RWPE1 (cell line): Measurements from ENCODE around the gene GRID2.

Experiments
- CTCF ChIA-PET: fragments of 350-600 bp; sonication (Branson Sonifier 250); formaldehyde crosslinking; extraction: SDS; loops from one replicate; lab custom pipeline; 2021; lab: Yijun Ruan, JAX
- POLR2A ChIA-PET: fragments of 400-600 bp; formaldehyde crosslinking; extraction: SDS; loops from one replicate; lab custom pipeline; 2020; ENCODE audit warnings: antibody characterized with exemption; ENCODE audit not compliant: low non-redundant PET; lab: Yijun Ruan, JAX
- DNase-seq: peaks from one replicate; pipeline ENCODE4 v3.0.0; 2012; ENCODE audit warnings: low spot score
- H3K27ac ChIP-seq: fragments of 450-650 bp; 2 replicates; pipeline ENCODE4 v1.5.1; 2017
- TF ChIP-seq, protein P1 (sequence below): fragments of 450-650 bp; conservative IDR thresholded peaks from 2 replicates; pipeline ENCODE4 v1.5.1; 2017; ENCODE audit warnings: low read depth, mild to moderate bottlenecking

The GRID2 gene

DNA sequence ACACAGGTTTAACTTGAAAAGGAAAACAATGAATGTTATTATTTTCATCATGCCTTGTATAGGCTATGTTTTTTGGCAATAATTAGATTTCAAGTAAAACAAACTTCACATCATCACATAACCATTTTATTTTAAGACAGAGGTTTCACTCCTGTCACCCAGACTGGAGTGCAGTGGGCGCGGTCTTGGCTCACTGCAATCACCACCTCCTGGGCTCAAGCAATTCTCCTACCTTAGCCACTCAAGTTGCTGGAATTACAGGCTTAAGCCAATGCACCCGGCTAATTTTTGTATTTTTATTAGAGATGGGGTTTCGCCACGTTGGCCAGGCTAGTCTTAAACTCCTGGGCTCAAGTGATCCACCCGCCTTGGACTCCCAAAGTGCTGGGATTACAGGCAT lies 866.2 kb downstream of the GRID2 start:
- no peak overlapping the region for H3K27ac ChIP-seq
- TF ChIP-seq, protein P1, sequence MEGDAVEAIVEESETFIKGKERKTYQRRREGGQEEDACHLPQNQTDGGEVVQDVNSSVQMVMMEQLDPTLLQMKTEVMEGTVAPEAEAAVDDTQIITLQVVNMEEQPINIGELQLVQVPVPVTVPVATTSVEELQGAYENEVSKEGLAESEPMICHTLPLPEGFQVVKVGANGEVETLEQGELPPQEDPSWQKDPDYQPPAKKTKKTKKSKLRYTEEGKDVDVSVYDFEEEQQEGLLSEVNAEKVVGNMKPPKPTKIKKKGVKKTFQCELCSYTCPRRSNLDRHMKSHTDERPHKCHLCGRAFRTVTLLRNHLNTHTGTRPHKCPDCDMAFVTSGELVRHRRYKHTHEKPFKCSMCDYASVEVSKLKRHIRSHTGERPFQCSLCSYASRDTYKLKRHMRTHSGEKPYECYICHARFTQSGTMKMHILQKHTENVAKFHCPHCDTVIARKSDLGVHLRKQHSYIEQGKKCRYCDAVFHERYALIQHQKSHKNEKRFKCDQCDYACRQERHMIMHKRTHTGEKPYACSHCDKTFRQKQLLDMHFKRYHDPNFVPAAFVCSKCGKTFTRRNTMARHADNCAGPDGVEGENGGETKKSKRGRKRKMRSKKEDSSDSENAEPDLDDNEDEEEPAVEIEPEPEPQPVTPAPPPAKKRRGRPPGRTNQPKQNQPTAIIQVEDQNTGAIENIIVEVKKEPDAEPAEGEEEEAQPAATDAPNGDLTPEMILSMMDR, result no peak
- CTCF ChIA-PET, result no interaction called here
- DNase-seq, result no peak
- POLR2A ChIA-PET, result no interaction called here

DNA sequence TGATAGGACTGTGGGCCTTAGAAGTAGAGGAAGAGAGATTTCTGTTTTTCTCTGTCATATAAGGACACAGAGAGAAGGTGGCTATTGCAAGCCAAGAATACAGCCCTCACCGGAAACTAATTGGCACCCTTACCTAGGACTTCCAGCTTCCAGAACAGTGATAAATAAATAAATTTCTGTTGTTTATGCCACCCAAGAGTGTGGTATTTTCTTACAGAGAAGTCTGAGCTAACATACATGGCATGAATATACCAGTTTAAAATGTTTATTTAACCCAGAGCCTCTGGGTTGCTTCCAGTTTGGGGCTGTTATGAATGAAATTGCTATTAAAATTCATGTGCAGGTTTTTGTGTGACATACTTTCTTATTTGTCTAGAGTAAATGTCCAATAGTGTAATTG lies 870.8 kb downstream of the GRID2 start:
- H3K27ac ChIP-seq, result no peak overlapping the region
- TF ChIP-seq, protein P1, result no peak
- POLR2A ChIA-PET, result no interaction called here
- CTCF ChIA-PET, result interaction anchor here (0.6 kb wide), 1 partner anchor 1013 kb away, joined by 3 read pairs; no protein-coding TSS in a partner anchor
- no peak for DNase-seq

DNA sequence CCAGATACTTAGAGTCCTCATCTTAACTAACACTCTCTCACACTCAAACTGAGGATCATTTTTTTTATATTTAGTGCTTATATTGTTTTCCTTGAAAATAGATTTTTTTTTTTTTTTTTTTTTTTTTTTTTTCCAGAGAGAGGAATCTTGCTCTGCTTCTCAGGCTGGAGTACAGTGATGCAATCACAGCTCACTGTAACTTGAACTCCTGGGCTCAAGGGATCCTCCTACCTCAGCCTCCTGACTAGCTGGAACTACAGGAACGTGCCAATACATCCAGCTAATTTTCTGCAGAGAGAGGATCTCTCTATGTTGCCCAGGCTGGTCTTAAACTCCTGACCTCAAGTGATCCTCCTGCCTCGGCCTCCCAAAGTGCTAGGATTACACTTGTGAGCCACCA lies 874.5 kb downstream of the GRID2 start:
- POLR2A ChIA-PET, result no interaction called here
- CTCF ChIA-PET, result no interaction called here
- TF ChIP-seq, protein P1, result no peak

DNA sequence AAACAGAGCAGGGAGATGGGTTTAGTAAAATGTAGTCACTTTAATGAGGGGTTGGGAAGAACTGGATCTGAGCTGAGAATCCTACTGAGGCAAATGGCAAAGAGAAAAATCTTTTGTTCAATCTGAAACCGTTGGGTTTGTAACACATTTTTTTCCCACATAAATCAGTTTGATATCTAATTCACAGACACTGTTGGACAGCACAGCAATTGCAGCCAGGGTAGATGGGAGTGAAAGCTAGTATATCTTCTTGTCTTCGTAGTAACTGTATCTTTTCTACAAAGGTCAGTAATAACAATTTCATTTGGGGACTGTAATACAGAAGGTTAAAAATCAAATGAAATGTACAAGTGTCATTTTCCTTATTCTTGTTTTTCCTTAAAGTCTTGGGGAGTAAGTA lies 875.3 kb downstream of the GRID2 start:
- ChIA-PET CTCF (no interaction called here), POLR2A (no interaction called here)
- no peak overlapping the region for H3K27ac ChIP-seq
- TF ChIP-seq, protein P1, result no peak
- DNase-seq, result no peak

More for the DNA sequence above, 874.5 kb downstream of the GRID2 start:
- no peak overlapping the region for H3K27ac ChIP-seq
- DNase-seq, result no peak

DNA sequence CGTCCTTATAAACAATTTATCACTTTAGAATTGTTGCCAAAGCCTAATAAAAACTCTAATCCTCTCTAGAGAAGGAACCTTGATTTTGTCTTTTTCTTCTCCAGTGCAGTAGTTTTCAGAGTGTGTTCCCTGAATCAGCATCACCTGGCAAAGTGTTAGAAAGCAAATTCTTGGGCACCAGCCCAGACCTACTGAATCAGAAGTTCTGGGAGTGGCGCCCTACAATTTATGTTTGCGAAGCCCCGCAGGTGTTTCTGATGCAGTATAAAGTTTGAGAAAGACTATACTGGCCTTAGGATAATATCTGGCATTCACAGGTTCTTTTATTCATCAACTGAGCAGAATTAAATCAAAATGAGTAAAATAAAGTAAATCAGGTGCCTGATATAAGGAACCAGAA lies 879.0 kb downstream of the GRID2 start:
- no peak overlapping the region for H3K27ac ChIP-seq
- ChIA-PET POLR2A (no interaction called here), CTCF (no interaction called here)
- peak; percentile 28 for DNase-seq
- TF ChIP-seq, protein P1, result no peak

DNA sequence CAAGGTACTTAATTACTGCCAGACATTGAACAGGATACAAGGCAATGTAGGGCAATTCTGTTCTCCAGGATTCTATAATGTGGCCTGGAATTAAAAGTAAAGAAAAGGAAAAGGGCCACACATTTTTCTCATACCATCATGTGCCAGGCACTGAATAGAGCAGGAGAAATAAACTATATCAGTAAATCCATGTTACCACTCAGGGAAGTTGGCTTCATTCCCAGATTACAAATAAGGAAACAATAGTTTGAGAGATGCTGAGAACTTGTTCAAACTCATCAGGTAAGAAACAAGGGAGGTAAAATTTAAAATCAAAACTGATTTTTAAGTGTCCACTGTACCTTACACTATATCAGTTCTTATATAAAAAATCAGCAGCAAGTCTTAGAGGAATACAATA lies 879.8 kb downstream of the GRID2 start:
- ChIA-PET CTCF (interaction anchor here (0.6 to 1.3 kb wide), 3 partner anchors 16 to 518 kb away, joined by 3 read pairs; no protein-coding TSS in a partner anchor), POLR2A (no interaction called here)
- peak; percentile 12 for DNase-seq
- H3K27ac ChIP-seq, result no peak overlapping the region
- TF ChIP-seq, protein P1, result no peak
